Erythroblast (primary cell): ENCODE data around the gene PRTG.

ENCODE experiments used
- GATA1 ChIP-seq: IDR thresholded peaks from 2 replicates; pipeline ENCODE4 v1.6.1; 2011; ENCODE audit warnings: low read depth, mild to moderate bottlenecking, control low read depth, low read length, moderate library complexity
- POLR2A ChIP-seq: IDR thresholded peaks from 2 replicates; pipeline ENCODE4 v1.6.1; 2011; ENCODE audit warnings: mild to moderate bottlenecking, low read length

DNA sequence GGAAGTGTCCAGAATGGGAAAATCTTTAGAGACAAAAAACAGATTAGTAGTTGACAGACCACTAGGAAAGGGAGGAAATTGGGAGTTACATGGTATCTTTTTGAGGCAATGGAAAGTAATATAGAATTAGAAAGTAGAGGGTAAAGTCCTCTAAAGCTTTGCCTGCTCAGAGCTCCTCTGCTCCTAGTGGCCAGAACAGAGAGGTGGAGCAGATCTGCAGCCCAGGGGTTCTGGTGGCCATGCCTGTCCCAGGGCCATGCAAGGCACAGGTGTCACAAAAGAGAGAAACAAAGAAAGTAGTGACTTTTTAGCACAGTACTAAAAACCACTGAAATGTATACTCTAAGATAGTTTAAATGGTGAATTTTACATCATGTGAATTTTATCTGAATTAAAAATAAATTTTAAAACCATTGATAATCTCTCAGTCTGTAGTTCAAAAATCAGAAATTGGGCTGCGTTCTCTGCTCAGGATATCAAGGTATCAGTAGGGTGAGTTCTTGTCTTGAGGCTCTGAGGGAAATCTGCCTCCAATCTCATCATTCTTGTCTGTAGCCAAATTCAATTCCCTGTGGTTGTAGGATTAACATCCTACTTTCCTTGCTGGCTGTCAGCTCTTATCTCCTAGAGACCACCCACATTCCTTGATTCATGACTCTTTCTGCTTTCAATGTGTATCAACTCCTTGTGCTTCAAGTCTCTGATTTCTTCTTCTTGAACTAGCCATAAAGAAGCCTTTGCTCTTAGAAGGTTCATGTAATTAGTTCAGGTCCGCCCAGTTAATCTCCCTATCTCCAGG lies 178.4 kb downstream of the PRTG start:
- TF ChIP-seq POLR2A (no peak), GATA1 (no peak)
